Upper lobe of left lung (tissue), 4 donors: ENCODE results near the gene CRTC1.

Experiments used
- CTCF ChIP-seq, 6 experiments: fragments of 450-650 bp in 4 of 6; fragments of 200-600 bp in 2 of 6; sonication (generic) in 2 of 6; IDR thresholded peaks; one replicate each; pipeline ENCODE4 v1.5.1; 2016 to 2019; ENCODE audit warnings: antibody characterized with exemption in 6 of 6
- POLR2A ChIP-seq, 4 donors: fragments of 450-650 bp; IDR thresholded peaks; one replicate each; pipeline ENCODE4 v1.5.1; 2016 to 2017; ENCODE audit warnings: antibody characterized with exemption in 4 of 4, mild to moderate bottlenecking in 2 of 4
- POLR2AphosphoS5 ChIP-seq, 2 donors: sonication (generic); formaldehyde crosslinking; IDR thresholded peaks; one replicate each; pipeline ENCODE4 v1.5.1; 2017; ENCODE audit warnings: antibody characterized with exemption in 2 of 2

GRCh38 chr19:18775586-18776287 is 92.3 kb downstream of the CRTC1 start:
- TF ChIP-seq CTCF (IDR thresholded peaks at IDR 0.05) (no peak), POLR2A (IDR thresholded peaks at IDR 0.05) (no peak), POLR2AphosphoS5 (IDR thresholded peaks at IDR 0.05) (no peak)
